A549 (cell line): ENCODE data around the gene MEF2C. TPM values are rescaled to one million over a fixed set of nuclear protein-coding genes. Genes with fewer than 3 reads are reported as not detected.

ENCODE experiments used
- ATAC-seq, 2 experiments: fragments of 200-7000 bp in 1 of 2; fragments of >200 bp in 1 of 2; cut with Nextera tagmentation in 1 of 2; cut with Tn5 transposase in 1 of 2; 3 replicates each; pipeline versions ENCODE4 v1.8.0 to v1.9.1; 2018 to 2020; ENCODE audit warnings: mild to moderate bottlenecking in 1 of 2, moderate library complexity in 1 of 2
- CTCF ChIA-PET: fragments of 300-600 bp; sonication (Branson Sonifier 250); formaldehyde crosslinking; extraction: SDS; loops from one replicate; lab custom pipeline; 2021; ENCODE audit warnings: antibody characterized with exemption, inconsistent platforms; lab: Yijun Ruan, JAX
- POLR2A ChIA-PET: fragments of 350-600 bp; formaldehyde crosslinking; extraction: SDS; loops from one replicate; lab custom pipeline; 2021; ENCODE audit warnings: antibody characterized with exemption, inconsistent platforms; lab: Yijun Ruan, JAX
- DNase-seq, 2 experiments: peaks; one replicate each; pipeline versions ENCODE4 v3.0.0 to v3.0.0-alpha.2; 2011 to 2016; ENCODE audit warnings: low read depth in 1 of 2, low spot score in 1 of 2
- FAIRE-seq: peaks from 2 replicates; lab custom pipeline; 2011; peaks lifted over from hg19 to GRCh38; lab: Jason Lieb, UNC
- H3K27ac ChIP-seq, 2 experiments: fragments of >200 bp; sonication (Bioruptor Twin); formaldehyde crosslinking; 3 replicates each; pipeline ENCODE4 v1.5.1; 2016 to 2017
- H3K4me1 ChIP-seq: fragments of >200 bp; sonication (Bioruptor Twin); formaldehyde crosslinking; 3 replicates; pipeline ENCODE4 v1.6.1; 2016
- H3K4me2 ChIP-seq: fragments of >200 bp; sonication (Bioruptor Twin); formaldehyde crosslinking; 3 replicates; pipeline ENCODE4 v1.6.1; 2016
- H3K4me3 ChIP-seq: fragments of >200 bp; sonication (Bioruptor Twin); formaldehyde crosslinking; 3 replicates; pipeline ENCODE4 v1.5.1; 2016
- H3K9me3 ChIP-seq: fragments of >200 bp; sonication (Bioruptor Twin); formaldehyde crosslinking; 3 replicates; pipeline ENCODE4 v1.6.1; 2016
- CEBPB ChIP-seq, 2 experiments: fragments of >200 bp in 1 of 2; sonication (Bioruptor Twin) in 1 of 2; formaldehyde crosslinking in 1 of 2; IDR thresholded peaks; 2 replicates each; pipeline ENCODE4 v1.6.1; 2012 to 2016
- EHF ChIP-seq: fragments of 250-450 bp; sonication (Bioruptor Pico); IDR thresholded peaks from 2 replicates; pipeline ENCODE4 v1.5.0; 2020; ENCODE audit warnings: mild to moderate bottlenecking
- ELK1 ChIP-seq: fragments of 150-350 bp; IDR thresholded peaks from 2 replicates; pipeline ENCODE4 v1.6.1; 2014; ENCODE audit warnings: low read depth, mild to moderate bottlenecking, low read length
- FOSL2 ChIP-seq, 2 experiments: fragments of 450-650 bp in 1 of 2; fragments of >200 bp in 1 of 2; sonication (Bioruptor Twin) in 1 of 2; formaldehyde crosslinking; IDR thresholded peaks; 2 replicates each; pipeline versions ENCODE4 v1.5.0 to v1.6.1; 2016 to 2020; ENCODE audit warnings: mild to moderate bottlenecking in 1 of 2, moderate library complexity in 1 of 2
- HOXB13 ChIP-seq: fragments of 250-450 bp; sonication (Bioruptor Pico); IDR thresholded peaks from 2 replicates; pipeline ENCODE4 v1.5.0; 2020; ENCODE audit warnings: low read depth, mild to moderate bottlenecking, moderate library complexity
- HOXB5 ChIP-seq: fragments of 250-450 bp; sonication (Bioruptor Pico); IDR thresholded peaks from 2 replicates; pipeline ENCODE4 v1.5.0; 2020; ENCODE audit warnings: mild to moderate bottlenecking, moderate library complexity
- JUNB ChIP-seq: fragments of >200 bp; sonication (Bioruptor Twin); formaldehyde crosslinking; IDR thresholded peaks from 2 replicates; pipeline ENCODE4 v1.6.1; 2016
- MYC ChIP-seq: IDR thresholded peaks from 2 replicates; pipeline ENCODE4 v1.6.1; 2012; ENCODE audit warnings: mild to moderate bottlenecking, inconsistent platforms, low read length, improper control_type of control experiment, borderline replicate concordance
- NPAS2 ChIP-seq: fragments of 250-450 bp; sonication (Bioruptor Pico); IDR thresholded peaks from 2 replicates; pipeline ENCODE4 v1.8.0; 2022; ENCODE audit warnings: mild to moderate bottlenecking, moderate library complexity, borderline replicate concordance
- NR3C1 ChIP-seq: fragments of >200 bp; sonication (Bioruptor Twin); formaldehyde crosslinking; IDR thresholded peaks from 3 replicates; pipeline ENCODE4 v1.6.1; 2017
- RAD21 ChIP-seq, 2 experiments: fragments of >200 bp in 1 of 2; sonication (Bioruptor Twin) in 1 of 2; formaldehyde crosslinking in 1 of 2; IDR thresholded peaks in 1 of 2; conservative IDR thresholded peaks in 1 of 2; 2 replicates in 1 of 2; 3 replicates in 1 of 2; pipeline ENCODE4 v1.6.1; 2012 to 2018; ENCODE audit warnings: inconsistent platforms in 1 of 2
- RARB ChIP-seq: fragments of 250-450 bp; sonication (Bioruptor Pico); IDR thresholded peaks from 2 replicates; pipeline ENCODE4 v1.8.0; 2021; ENCODE audit warnings: mild to moderate bottlenecking, moderate library complexity
- REST ChIP-seq: fragments of 200-600 bp; sonication (generic); IDR thresholded peaks from 2 replicates; pipeline ENCODE4 v1.6.1; 2016; ENCODE audit warnings: antibody characterized with exemption, mild to moderate bottlenecking, moderate library complexity
- RFX5 ChIP-seq: fragments of 450-650 bp; IDR thresholded peaks from 2 replicates; pipeline ENCODE4 v1.7.1; 2014; ENCODE audit warnings: antibody characterized with exemption, mild to moderate bottlenecking, moderate library complexity
- SMC3 ChIP-seq: fragments of >200 bp; sonication (Bioruptor Twin); formaldehyde crosslinking; IDR thresholded peaks from 3 replicates; pipeline ENCODE4 v1.6.1; 2018; ENCODE audit warnings: inconsistent platforms
- ZFP36 ChIP-seq: fragments of 450-650 bp; IDR thresholded peaks from 2 replicates; pipeline ENCODE4 v1.6.1; 2014; ENCODE audit warnings: borderline replicate concordance; ENCODE audit not compliant: partially characterized antibody
- ZSCAN20 ChIP-seq: fragments of 250-450 bp; sonication (Bioruptor Pico); IDR thresholded peaks from 2 replicates; pipeline ENCODE4 v1.8.0; 2022; ENCODE audit warnings: mild to moderate bottlenecking, moderate library complexity
- WGBS: methylation state at CpG from one replicate; pipeline ENCODE4 v1.1.6; 2017; ENCODE audit errors: missing lambda C conversion rate; 5-methylcytosine and 5-hydroxymethylcytosine counted together
- polyA plus RNA-seq, 4 experiments: library from polyadenylated mRNA; depleted of rRNA in 3 of 4; stranded (reverse); fragments of >200 nt; fragmentation: RNase III in 1 of 4; extraction: RNeasy Plus Mini Kit Qiagen cat#74134 plus additional on column Dnase treatment in 1 of 4; gene quantifications; 2 replicates in 3 of 4; 3 replicates in 1 of 4; pipeline ENCODE4 v1.2.3, GENCODE V29; 2011 to 2017

MEF2C gene
- polyA plus RNA-seq, 2 of the 4 experiments (the other 2 are of a cell fraction) = 0.03 to 0.06 TPM

GRCh38 chr5:88873447-88873846 lies 9.5 kb downstream of the MEF2C start (continued):
- no peak for TF ChIP-seq FOSL2 (IDR thresholded peaks at IDR 0.05)
- no peak for TF ChIP-seq FOSL2 (CRISPR knock-in tag; IDR thresholded peaks at IDR 0.05)
- no peak for TF ChIP-seq RARB (CRISPR knock-in tag)
- TF ChIP-seq ELK1 = no peak
- no peak for TF ChIP-seq ZFP36
- TF ChIP-seq RFX5 = no peak
- TF ChIP-seq EHF (CRISPR knock-in tag) = no peak
- TF ChIP-seq ZSCAN20 (CRISPR knock-in tag) = no peak
- no peak for TF ChIP-seq JUNB

- FAIRE-seq (no peak), DNase-seq (no peak), ATAC-seq (no peak)
- Histone ChIP-seq H3K27ac (no peak overlapping the region), H3K4me2 (no peak overlapping the region), H3K9me3 (no peaks in the 10 kb centered on the region), H3K4me1 (no peaks in the 10 kb centered on the region)
- CTCF ChIA-PET = no interaction called here
- 20% methylated on average over 6 of the region's 6 CpGs for WGBS
- TF ChIP-seq SMC3 (no peak), HOXB5 (CRISPR knock-in tag) (no peak), RAD21 (conservative IDR thresholded peaks at IDR 0.05 in 1 of 2, IDR thresholded peaks at IDR 0.05 in 1 of 2) (no peak), NR3C1 (no peak)
- TF ChIP-seq, all 56 proteins: peak for 0
- POLR2A ChIA-PET = no interaction called here
- H3K4me3 ChIP-seq = no peak overlapping the region
Observed at GRCh38 chr5:88872971-88873370, 10.0 kb downstream of the MEF2C start.

GRCh38 chr5:88870285-88870684 lies 12.7 kb downstream of the MEF2C start:
- 17% methylated on average over 2 of the region's 2 CpGs for WGBS
- H3K27ac ChIP-seq = no peak overlapping the region
- H3K4me1 ChIP-seq = no peaks in the 10 kb centered on the region
- CTCF ChIA-PET = no interaction called here
- TF ChIP-seq HOXB13 (CRISPR knock-in tag) (no peak), FOSL2 (IDR thresholded peaks at IDR 0.05) (no peak), FOSL2 (CRISPR knock-in tag; IDR thresholded peaks at IDR 0.05) (no peak), NPAS2 (CRISPR knock-in tag) (no peak), RFX5 (no peak), MYC (no peak), JUNB (no peak), REST (no peak), CEBPB (IDR thresholded peaks at IDR 0.05) (no peak)
- TF ChIP-seq, all 56 proteins: peak for 0
- H3K4me3 ChIP-seq = no peak overlapping the region
- POLR2A ChIA-PET = no interaction called here
- DNase-seq = no peak
- no peak for ATAC-seq
- H3K4me2 ChIP-seq = no peak overlapping the region
- no peaks in the 10 kb centered on the region for H3K9me3 ChIP-seq
- no peak for FAIRE-seq
